Medulla oblongata (tissue), 1 donor: ENCODE measurements around the gene VAV1.
"Not testable (repeated sequence)": the region's sequence is repeated elsewhere in the genome, so short reads cannot be mapped to it uniquely, and the experiment has no call there.

Experiments used
- DNase-seq: peaks from one replicate; pipeline ENCODE4 v3.0.0-alpha.2; 2015; ENCODE audit errors: extremely low spot score

The VAV1 gene

DNA sequence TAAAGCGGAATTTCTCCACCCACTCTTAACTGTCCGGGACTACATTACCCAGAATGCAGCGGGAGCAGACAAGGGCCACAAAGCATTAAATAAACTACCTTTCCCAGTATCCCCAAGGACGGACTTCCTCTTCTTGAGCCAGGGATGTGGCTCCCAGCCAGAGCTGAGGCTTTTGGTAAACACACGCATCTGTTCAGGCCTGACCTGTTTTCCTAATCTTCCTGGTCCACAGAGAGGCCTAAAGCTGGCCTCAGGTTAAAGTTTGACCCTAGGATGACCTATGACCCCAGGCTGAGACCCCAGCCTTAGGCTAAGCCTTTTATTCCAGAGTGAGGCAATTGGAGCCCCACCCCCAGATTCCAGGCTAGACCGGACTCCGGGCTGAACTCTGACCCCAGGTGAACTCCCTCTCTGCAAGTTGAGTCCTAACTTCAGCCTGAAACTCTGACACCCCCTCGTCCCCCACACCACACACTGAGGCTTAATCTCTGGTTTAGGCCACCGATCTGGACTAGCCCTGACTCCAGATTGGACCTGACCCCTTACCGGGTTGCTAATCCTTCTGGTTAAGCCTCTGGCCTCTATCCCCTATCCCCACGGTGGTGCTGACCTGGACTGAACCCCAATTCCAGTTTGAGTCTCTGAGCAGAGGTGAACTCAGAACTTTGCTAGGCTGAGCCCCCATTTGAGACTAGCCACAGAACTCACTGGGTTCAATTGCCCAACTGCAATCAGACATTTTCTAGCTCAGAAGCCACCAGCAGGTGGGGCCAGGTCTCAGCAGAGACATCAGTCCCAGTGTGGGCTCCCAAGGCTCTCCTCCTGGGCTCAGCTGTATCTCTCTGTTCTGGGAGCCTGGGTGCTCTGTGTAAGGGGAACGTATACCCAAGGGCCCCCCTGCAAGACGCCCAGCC lies 34.4 kb upstream of the VAV1 start:
- DNase-seq: peak; percentile 83

DNA sequence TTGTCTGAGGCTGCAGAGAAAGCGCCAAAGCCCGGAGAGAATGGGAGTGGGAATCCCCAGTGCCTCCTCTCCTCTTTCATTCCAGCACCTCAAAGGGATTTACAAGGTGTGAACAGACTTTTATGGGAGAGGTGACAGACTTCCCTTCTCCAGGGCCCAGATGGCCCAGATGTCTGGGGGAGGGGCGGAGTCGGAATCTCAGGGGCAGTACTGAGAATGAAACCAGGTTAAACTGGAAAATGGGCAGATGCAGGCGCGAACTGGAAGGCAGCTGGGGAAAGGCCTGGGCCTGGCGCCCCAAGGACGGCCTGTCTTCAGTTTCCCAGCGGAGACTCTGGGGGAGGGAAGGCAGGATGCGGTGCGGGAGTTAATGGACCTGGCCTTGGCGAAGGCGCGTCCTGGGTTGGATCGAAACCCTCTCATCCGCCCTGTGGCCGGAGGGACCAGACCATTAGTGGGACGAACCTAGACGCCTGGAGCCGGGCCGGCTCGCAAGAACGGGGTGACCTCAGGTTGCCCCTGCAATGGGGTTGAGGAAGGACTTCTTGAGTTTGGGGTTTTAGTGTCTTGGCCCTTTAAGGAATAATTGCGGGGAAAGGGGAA lies 33.6 kb upstream of the VAV1 start:
- DNase-seq: no peak

- peak; percentile 91 for DNase-seq
Observed at GRCh38 chr19:6739390-6739882, 33.1 kb upstream of the VAV1 start, which contains the start of gene TRIP10. TSS of gene TRIP10 (plus strand) at chr19:6739680. CDS start at chr19:6739762, 82 bp downstream.

DNA sequence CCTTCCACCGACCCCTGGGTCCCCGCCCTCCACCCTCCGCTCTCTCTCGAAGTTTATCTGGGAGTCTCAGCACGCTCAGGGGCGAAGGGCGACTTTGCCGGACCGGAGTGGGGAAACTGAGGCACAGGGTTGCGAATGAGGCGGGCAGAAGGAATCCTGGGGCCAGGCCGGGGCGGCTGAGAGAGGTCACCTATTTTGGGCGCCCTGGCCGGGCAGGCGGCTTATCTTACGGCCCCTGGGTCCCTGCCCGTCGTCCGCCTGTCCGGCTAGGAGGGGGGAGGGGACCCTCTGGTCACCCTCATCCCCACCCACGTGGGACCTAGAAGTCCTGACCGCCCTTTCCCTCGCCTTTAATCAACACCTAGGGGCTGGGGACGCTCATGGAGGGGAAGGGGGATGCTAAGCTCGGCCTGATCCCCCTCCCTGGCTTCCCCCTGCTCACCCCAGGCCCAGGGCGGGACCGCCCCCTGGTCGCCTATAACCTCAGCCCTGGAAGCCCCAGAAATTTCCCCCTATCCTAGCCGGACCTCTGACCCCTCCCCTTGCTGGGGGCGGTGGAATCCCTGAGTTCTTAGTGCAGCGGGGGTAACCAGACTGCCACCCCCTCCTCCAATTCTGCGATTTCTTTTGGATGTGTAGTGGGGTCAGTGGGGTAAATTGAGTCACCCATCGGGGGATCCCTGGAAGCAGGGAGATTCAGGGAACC lies 32.5 kb upstream of the VAV1 start:
- DNase-seq: no peak

- no peak for DNase-seq
Observed at GRCh38 chr19:6740589-6741343, 31.7 kb upstream of the VAV1 start.

DNA sequence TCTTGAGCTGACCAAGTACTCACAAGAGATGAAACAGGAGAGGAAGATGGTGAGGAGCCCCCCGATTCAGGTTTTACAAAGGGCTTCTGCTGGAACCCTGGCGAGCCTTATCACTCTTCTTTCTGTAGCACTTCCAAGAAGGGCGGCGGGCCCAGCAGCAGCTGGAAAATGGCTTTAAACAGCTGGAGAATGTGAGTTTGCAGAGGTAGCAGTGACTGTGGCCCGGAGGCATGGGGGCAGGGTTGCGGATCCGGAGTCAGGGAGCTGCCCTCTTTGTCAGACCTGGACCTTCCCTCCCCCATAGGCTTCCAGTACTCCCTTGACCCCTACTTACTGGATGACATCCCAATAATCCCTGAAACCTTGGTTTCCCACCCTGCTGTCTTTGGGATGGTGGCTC lies 29.4 kb upstream of the VAV1 start:
- no peak for DNase-seq

DNA sequence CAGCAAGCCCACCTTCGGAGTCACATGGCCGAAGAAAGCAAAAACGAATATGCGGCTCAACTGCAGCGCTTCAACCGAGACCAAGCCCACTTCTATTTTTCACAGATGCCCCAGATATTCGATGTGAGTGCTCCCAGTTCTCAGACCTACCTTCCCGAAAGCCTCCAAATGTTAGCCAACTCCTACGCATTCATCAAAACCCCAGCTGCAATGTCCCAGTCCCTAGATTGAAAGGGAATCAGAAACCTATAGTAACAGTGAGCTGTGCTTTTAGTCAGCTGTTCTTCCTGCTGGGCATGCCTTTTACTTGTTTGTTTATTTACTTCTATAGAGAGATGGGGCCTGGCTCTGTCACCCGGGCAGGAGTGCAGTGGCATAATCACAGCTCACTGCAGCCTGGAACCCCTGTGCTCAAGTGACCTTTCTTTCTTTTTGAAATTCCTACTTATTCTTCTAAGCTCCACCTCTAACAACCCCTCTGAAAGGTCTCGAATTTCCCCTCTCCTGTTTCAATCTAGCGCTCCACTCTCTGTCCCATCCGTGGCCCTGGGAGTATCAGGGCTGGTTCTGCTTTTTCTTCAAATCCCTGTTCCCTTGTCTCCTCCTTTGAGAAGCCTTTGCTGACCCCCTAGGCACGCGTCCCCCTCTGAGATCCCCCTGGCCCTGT lies 28.7 kb upstream of the VAV1 start:
- DNase-seq: no peak

- peak; percentile 68 for DNase-seq
Observed at GRCh38 chr19:6744381-6745301, 27.9 kb upstream of the VAV1 start.

DNA sequence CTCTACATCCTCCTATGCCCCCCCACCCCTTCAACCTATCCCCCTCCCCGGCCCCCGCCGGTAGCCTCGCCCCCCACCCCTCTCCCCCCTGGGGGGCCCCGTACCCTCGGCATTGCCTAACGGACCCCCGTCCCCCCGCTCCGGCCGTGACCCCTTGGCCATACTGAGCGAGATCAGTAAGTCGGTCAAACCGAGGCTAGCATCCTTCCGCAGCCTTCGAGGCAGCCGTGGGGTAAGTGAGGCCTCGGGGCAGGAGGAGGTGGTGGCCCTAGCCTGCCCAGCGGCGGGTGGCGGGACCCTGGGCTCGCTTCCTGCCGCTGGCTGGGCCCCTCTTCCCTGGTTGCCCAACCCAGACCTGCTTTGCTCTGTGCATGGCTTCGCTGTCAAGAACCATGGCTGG lies 26.5 kb upstream of the VAV1 start:
- no peak for DNase-seq

- DNase-seq: not testable (repeated sequence)
Observed at GRCh38 chr19:6748543-6748942, 24.0 kb upstream of the VAV1 start.

DNA sequence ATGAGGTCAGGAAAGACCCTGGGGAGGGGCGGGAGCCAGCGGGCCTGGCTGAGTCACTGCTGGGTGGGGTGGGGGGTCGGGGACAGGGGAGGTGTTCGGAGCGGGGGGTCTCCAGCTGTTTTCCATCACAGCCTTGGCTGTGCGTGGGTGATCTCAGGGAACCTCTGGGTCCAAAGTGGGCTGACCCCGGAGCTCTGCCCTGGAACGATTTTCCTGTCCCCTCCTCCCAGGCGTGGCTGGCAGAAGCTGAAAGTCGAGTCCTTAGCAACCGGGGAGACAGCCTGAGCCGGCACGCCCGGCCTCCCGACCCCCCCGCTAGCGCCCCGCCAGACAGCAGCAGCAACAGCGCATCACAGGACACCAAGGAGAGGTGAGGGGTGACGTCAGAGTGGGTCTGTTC lies 22.4 kb upstream of the VAV1 start:
- DNase-seq: no peak

DNA sequence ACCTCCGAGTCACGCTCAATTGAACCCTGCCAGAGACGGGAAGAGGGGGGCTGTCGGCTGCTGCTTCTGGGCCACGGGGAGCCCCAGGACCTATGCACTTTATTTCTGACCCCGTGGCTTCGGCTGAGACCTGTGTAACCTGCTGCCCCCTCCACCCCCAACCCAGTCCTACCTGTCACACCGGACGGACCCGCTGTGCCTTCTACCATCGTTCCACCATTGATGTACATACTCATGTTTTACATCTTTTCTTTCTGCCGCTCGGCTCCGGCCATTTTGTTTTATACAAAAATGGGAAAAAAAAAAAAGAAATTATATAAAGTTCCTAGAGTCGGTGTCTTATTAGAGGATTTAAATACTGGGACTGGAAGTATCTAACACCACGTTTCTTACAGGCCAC lies 21.3 kb upstream of the VAV1 start:
- DNase-seq: no peak

- DNase-seq: no peak
Observed at GRCh38 chr19:6752256-6753177, 20.0 kb upstream of the VAV1 start.

- DNase-seq: peak; percentile 27
Observed at GRCh38 chr19:6753178-6754031, 19.1 kb upstream of the VAV1 start.

GRCh38 chr19:6754136-6754535 lies 18.4 kb upstream of the VAV1 start:
- DNase-seq: no peak

DNA sequence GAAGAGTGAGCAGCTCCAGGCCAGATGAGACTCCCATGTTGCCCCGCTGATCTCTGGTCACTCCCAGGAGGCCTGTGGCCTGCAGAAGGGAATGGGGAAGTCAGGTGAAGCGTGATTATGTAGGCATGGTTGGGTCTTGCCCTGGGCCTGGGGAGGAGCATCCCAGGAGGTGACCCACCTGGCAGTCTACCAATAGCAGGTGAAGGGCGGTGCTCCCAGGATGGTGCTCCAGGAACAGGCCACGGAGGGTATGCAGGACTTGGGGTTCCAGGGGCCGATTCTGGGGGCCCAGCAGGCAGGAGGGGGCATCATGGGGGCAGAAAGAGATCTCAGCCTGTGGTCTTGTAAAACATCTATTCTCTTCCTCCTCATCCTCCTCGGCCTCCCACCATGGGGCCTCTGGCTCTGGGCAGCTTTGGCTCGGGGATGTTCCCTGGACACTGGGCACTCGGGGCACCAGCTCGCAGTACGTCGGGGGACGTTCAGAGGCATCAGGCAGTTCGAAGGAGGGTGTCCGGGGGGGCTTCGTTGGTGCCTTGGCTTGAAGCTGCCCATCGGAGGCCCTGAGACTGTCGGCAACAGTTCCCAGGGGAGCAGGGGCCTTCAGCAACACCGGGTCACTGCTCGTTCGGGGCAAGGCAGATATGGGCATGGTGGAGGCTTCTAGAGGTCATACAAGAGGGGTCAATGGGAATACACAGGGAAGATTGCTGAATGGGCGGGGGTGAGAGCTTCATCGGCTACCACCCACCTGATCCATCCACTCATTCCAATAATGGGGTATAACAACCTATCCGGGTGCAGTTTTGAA lies 17.6 kb upstream of the VAV1 start:
- no peak for DNase-seq

DNA sequence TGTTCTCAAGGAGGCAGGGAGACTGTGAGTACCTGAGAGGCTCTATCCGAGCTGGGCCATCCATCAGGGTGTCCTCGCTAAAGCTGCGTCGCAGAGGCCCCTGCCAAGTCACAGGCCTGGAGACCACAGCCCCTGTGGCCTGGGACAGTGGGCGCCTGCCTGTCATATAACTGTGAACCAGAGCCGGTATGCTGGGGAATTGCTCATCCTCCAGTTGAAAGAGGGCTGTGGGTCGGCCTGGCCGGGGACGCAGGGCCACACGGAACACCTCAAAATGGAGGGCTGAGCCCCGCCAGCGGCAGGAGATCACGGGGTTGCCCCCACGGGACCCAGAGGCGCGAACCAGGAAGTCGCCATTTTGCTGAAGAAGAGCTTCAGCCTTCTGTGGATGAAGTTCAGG lies 11.9 kb upstream of the VAV1 start:
- no peak for DNase-seq
